ENCODE measurements around the gene KRT14.
"Not testable (repeated sequence)": the region's sequence is repeated elsewhere in the genome, so short reads cannot be mapped to it uniquely, and the experiment has no call there.

Gene KRT14

GRCh38 chr17:41586863-41587495, at the start of gene KRT14:
Gene KRT14 (minus strand): TSS chr17:41586895. CDS start chr17:41586834, 61 bp downstream.
- no peak for DNase-seq

DNA sequence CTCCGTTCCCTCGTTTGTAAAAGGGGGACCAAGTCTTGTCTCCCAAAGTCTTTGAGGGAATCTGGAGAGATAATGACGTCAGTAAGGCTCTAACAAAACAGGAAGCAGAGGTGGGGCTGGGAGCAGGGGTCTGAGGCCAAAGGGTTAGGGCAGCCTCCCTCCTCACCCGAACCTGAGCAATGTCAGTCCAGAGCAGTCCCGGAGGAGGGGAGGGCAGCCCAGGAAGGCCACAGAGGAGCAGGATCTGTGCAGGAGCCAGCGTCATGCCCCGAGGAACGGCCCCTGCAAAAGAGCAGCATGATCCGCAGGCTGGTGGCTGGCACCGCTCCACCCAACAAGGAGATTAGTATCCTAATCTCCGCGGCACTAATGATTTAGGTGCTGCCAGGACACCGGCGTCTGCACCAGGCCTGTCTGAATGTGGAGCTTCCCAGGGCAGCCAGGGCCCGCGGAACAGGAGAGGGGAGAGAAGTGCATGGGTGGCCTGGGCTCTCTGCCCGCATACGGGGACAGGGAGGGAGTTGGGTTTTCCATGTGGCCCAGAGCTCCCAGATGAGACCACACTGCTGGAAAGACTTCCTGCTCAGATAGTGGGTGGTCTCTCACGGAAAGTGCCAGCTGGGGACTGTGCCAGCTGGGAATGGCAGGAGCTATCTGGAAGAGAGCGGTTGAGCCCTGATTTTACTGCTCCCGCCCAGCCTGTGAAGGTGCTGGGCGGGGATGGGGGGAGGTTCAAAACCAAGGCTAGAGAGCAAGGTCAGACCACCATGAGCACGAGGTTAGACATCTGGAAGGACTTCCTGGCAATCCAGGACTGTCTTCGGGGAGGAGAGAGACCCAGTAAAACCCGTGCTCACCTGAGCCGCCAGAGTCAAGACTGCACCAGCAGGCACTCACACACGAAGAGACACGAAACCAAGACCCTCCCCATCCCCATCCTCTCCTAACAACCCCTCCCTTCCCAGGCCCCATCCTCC, 48.7 kb upstream of the KRT14 start:
- DNase-seq = no peak

- DNase-seq = no peak
Observed at GRCh38 chr17:41634639-41635038, 47.9 kb upstream of the KRT14 start.

DNA sequence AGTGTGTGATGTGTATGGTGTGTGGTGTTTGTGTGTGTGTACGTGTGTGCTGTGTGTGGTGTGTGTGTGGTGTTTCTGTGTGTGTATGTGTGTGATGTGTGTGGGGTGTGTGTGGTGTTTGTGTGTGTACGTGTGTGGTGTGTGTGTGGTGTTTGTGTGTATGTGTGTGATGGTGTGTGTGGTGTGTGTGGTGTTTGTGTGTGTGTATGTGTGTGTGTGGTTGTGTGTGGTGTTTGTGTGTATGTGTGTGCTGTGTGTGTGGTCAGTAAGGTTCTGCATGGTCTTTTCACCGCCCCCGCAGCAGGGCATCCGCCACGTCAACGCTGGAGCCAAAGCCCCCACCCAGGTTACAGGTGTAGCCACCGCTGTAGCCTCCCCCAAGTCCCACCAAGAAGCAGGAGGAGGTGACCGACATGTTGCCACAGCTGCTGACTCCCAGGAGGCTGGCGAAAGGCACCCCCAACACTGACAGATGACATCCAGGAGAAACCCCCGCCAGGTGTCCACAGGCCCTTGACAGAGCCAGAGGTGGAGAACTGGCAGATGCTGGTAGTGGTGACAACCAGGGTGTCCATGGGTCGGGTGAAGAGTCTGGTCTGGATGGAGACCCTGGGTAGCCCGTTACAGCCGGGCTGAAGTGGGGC, 47.0 kb upstream of the KRT14 start:
- DNase-seq = no peak

GRCh38 chr17:41632482-41633105, 45.9 kb upstream of the KRT14 start:
- no peak for DNase-seq

DNA sequence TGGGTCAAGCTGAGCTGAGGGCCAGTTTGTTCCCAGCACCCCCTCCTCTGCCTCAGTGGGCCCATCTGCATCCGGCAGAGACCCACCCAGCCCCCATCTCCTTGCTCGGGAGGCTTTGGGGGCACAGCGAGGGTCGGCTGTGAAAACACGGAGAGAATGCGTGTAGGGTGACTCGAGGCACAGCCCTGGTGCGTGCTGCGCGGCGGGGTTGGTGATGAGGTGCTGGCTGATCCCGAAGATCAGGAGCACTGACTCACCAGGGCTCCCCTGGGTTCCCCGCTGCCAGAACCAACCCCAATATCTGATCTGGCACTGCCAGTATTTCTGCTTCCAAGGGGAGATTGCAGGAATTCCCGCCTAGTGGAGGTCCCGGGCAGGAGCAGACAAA, 45.2 kb upstream of the KRT14 start:
- DNase-seq = no peak

DNA sequence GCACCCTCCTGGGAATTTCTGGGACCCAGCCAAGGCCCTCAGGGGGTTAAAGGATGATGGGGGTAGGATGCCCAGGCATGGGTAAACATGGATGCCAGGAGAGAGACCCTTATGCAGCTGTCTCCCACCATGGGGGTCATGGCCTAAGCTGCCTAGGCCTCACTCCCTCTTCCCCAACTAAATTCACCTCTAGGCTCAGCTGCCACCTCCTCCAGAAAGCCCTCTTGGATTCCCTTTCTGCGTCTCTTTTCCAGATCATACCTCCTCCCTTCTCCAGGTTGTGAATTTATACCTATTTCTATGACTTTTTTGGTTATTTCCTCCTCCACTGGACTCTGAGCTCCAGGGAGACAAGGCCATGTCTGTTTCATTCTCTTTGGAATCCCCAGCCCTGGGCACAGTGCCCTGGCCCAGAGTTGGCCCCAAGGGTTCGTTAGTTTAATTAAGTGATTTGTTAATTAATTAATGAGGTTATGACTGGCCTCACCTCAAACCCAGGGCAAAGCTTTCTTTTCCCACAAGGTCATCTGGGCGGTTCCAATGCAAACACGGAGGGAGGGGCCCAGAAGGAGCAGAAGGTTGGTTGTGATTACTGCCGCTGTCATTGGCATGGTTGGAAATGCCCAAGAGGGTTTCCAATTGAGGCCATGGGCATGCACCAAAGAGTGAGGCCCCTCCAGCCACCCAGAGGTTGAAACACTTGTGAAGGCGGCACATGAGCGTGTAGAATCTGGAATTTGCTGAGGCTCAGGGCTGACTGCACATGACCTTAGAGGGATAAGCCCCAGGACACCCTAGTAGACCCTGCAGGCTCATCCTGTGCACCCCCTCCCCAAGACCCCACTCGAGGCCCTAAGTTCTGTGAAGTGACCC, 44.6 kb upstream of the KRT14 start:
- DNase-seq = no peak

- no peak for DNase-seq
Observed at GRCh38 chr17:41629826-41630670, 43.4 kb upstream of the KRT14 start.

GRCh38 chr17:41629316-41629715, 42.6 kb upstream of the KRT14 start:
- no peak for DNase-seq

- not testable (repeated sequence) for DNase-seq
Observed at GRCh38 chr17:41628621-41629255, 42.0 kb upstream of the KRT14 start.

DNA sequence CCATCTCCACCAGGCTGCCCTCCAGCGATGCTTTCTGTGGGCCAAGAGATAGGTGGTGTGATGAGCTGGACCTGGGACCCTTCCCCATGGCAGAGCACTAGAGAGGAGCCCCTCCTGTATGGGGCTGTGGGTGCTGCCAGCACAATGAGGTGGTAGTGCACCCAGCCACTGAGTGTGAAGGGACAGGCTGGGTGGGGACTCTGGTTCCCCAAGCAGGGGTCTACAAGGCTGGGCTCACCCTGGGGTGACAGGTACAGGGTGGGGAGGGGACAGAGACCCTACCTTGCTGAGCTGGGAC, 41.3 kb upstream of the KRT14 start:
- DNase-seq = not testable (repeated sequence)

GRCh38 chr17:41627316-41628072, 40.8 kb upstream of the KRT14 start:
- no peak for DNase-seq

DNA sequence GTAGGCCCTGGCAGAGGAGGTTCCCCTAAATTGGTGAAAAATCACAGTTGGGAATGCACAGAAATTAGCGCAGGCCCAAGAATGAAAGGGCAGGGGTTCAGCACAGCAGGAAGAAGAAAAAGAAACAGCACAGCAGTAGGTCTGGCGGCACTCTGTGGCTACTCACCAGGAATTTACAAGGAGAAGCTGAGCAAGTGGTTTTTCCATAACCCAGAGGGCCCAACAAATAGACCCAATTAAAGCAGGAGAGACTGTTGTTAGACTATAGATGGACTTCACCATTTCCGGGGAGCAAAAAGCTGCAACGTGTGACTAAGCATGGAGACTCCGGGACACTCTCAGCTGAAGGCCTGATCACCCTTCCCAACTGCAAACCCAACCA, 40.2 kb upstream of the KRT14 start:
- DNase-seq = not testable (repeated sequence)

GRCh38 chr17:41626028-41626913, 39.6 kb upstream of the KRT14 start:
- not testable (repeated sequence) for DNase-seq

- no peak for DNase-seq
Observed at GRCh38 chr17:41625602-41626001, 38.9 kb upstream of the KRT14 start.

GRCh38 chr17:41624208-41625101, 37.8 kb upstream of the KRT14 start, which contains the start of gene KRT17:
Gene KRT17 (minus strand): TSS chr17:41624575. CDS start chr17:41624509, 66 bp downstream.
- DNase-seq = no peak

- DNase-seq = not testable (repeated sequence)
Observed at GRCh38 chr17:41623184-41623861, 36.6 kb upstream of the KRT14 start.

All from activated naive CD4-positive, alpha-beta T cell (primary cell).